NCI-H748 (cell line): ENCODE data around the gene TRIM66.
A peak's percentile ranks its signal among the peaks of the same experiment; 100 is the strongest.
"Not testable (repeated sequence)": the region's sequence is repeated elsewhere in the genome, so short reads cannot be mapped to it uniquely, and the experiment has no call there.

Experiments
- DNase-seq: peaks from one replicate; lab custom pipeline; 2025; ENCODE audit not compliant: unreplicated experiment; lab: John Stamatoyannopoulos, UW

TRIM66 gene

DNA sequence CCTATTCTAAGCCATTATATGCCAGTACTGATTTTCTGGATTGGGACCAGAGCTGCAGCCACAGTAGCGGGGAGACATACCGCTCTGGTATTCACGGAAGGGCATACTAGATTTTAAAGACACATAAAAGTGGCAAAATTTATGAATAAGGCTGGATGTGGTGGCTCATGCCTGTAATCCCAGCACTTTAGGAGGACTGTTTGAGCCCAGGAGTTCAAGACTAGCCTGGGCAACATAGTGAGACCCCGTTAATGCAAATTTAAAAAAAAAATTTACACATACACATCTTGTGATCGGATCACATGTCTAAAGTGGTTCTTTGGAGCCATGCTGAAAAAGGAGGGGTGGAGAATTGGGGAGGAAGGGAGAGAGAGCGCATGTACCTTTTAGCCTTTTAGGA lies 9.1 kb upstream of the TRIM66 start:
- no peak for DNase-seq

DNA sequence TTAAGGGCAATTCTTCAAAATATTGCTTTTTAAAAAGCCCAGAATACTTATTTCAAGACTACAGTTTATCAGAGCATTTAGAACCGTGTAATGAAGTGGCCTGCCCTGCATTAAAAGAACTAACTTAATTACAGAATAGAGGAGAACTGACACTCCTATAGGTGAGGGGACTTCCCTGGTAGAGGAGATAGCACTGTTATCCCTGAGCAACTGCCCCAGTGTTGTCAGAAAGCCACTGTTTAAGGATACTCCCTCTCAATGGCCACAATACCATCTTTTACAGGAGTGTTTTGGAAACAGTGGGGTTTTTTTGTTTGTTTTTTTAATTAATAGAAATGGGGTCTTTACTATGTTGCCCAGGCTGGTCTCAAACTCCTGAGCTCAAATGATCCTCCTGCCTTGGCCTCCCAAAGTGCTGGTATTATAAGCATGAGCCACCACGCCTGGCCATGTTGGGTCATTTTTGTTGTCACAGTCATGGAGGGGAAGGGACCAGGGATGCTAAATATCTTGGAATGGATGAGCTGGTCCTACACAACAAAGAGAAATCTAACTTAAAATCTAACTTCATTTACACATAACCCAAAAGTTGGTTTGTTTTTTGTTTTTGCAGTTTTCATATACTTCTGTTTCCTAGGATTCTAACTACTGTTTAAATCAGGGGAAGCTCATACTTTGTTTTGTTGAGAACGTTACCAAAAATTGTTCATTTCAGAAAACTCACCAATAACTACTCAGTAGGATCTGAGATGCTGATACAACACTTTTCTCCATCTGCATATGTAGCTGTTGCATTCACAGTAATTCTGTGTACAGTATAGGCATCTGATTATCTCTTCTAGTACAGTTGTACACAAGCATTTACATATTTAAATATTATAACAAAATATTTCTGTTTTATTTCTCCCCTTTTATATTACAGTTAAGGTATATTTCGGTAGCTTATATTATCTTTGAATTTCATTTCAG lies 8.2 kb upstream of the TRIM66 start:
- no peak for DNase-seq

DNA sequence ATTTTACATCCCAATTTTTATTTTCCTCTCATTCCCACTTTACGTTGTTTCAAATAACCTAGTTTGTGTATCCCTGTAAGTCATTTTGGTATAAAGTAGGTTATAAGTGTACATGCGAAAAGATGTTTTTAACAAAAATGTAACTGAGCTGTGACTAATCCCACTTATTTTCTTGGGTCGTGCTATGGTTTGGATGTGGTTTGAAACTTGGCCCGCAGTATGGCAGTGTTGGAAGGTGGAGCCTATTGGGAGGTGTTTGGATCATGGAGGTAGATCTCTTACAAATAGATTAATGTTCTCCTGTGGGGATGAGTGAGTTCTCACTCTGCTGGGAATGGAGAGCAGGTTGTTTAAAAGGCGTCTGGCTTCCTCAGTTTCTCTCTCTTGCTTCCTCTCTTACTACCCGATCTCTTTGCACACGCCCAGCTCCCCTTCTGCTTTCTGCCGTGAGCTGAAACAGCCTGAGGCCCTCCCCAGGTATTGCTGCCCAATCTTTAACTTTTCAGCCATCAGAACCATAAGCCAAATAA lies 7.3 kb upstream of the TRIM66 start:
- no peak for DNase-seq

DNA sequence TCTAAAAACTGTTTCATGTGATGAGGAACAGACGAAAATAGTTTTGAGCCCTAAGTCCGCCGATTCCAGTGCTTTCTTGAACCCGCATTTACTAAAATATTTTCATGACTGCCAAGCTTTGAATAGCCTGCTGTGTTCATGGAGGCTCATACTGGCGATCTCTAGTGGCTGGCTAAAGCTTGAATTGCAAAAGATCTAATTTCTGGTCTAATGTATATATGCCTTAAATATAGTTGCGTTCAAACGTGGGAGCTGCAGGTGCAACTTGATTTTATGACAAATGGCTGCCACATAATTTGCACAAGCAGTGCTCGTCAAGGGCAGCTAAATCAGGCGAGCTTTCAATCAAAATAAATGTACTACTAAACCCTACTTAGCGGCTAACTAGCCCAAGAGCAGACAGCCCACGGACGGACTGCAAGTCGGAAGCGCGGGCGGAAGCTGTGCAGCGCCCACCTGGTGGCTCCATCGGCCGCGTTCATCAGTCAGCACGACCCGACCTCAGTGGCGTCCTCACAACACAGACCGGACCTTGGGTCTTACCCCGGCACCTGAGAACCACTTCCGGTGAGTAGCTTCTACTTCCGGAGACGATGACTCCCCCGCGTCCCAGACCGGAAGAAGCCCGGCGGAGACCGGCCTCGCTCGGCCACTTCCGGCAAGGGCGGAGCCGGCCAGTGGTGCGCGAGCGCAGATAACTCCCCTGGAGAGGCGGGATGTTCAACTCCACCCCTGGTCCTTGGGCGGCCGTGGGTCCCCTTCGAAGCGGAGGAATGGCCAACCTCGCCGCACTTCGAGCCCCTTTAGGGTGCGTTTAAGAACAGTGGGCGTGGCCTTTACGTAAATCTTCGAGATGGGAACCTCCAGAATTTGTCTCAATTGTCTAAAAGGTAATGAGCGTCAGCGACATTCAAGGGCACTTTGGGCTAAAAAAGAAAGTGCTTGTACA lies 6.2 kb upstream of the TRIM66 start:
- peak; percentile 99 for DNase-seq

DNA sequence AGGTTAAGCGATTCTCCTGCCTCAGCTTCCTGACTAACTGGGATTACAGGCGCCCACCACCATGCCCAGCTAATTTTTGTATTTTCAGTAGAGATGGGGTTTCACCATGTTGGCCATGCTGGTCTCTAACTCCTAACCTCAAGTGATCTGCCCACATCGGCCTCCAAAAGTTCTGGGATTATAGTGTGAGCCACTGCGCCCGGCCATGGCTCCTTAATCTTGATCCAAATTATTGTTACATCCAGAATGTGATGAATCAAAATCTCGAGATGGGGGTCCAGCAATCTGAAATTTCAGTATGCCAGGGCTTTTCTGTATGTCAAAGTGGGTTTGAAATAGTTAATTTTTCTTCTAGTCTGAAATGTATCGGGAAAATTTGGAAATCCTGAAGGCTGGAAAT lies 3.9 kb upstream of the TRIM66 start:
- no peak for DNase-seq

DNA sequence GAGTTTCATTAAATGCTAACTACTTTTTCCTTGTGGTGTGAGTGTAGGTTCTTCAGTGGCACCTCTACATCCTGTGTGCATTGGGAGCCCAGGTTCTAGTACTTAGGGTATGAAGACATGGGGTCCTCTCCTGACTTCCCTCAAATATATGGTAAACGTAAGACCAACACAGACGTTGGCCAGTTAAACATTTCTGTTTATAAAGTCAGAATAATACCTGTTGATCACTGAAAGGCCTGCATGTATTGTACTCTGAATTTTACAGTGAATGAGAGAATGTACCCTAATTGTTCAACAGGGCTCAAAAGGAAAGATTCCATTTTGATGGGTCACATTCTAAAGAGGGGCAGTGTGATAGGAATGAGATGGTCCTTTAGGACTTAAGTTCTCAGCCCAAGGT lies 3.4 kb upstream of the TRIM66 start:
- no peak for DNase-seq

DNA sequence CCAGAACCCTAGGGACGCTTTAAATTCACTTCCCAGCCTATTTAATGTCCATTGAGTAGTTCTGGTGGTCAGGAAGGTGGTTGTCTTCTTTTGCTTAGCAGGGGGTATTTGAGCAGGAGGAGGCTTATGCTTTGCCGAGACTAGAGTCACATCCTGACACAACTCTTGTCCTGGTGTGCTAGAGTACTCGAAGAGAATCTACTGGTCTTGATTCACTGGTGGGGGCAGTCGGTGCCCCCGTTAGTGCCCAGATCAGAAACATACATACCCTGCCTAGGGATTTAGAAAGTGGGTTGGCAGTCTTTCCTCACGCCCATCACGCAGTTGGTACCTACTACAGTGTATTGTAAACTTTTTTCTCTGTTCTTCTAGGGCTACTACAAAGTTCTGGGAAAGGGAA lies 2.8 kb upstream of the TRIM66 start:
- no peak for DNase-seq

DNA sequence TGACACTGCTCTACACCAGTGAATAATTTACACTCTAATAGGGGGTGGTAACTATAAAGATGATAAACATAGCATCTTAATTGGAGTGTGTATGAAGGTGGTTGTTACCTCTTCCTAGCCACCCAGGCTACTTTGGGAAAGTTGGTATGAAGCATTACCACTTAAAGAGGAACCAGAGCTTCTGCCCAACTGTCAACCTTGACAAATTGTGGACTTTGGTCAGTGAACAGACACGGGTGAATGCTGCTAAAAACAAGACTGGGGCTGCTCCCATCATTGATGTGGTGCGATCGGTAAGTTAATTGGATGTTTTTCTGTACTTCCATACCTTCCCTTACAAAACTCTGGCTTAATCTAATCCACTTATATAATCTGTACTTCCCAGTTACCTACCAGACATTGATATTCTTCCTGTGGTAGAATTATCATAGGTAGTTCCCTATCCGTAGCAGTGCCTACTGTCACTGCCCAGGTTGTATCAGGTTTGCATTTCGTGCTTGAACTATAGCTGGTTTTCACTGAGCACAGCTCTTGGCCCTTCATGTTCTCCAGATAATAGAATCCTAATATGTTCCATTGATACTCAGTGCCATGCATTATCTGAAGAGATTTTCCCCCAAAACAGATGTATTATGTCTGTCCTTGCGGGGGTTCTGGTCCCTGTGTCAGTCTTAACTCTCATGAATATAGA lies 2.3 kb upstream of the TRIM66 start:
- no peak for DNase-seq

DNA sequence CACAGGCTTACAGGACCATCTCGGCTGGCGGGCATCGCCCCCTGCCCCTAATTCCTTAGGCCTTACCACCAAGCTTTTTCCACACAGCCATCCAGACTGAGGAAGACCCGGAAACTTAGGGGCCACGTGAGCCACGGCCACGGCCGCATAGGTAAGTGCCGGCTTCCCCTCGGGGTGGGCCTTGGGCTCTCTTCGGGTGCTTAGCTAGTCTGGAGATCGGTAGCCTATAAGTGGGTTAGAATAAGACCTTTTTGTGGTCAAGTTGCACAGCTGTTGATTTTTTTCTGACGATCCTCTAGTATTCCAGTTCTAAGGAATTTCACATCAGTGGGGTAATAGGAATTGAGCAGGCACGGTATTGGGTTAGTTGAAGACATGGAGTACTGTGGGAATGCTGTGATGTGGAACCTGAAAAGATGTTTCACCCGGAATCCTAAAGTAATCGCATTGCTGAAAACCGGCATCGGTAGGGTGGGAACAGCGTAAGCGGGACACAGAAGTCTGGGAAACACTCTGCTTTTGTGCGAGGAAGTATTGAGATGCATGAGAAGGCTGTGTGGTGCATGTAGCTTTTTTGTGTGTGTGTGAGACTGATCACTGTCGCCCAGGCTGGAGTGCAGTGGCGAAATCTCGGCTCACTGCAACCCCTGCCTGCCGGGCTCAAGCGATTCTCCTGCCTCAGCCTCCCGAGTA lies 796 bp upstream of the TRIM66 start:
- peak; percentile 55 for DNase-seq

DNA sequence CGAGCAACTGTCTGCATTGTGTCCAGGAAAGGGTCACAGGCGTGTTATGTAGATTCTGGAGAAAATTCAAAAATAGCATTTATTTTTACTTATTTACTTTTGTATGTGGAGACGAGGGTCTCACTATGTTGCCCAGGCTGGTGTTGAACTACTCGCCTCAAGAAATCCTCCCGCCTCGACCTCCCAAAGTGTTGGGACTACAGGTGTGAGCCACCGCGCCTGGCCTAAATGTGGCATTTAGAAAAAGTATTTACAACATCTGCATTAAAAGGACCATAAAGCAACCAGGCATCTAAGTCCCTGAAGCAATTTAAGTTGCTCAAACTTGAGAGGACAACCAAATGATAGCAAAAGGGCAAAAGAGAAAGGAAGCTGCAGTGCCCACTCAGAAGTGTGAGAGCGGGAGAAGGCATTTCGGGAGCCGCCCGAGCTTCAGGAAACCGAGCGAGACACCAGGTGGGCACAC lies 595 bp downstream of the TRIM66 start:
- no peak for DNase-seq

DNA sequence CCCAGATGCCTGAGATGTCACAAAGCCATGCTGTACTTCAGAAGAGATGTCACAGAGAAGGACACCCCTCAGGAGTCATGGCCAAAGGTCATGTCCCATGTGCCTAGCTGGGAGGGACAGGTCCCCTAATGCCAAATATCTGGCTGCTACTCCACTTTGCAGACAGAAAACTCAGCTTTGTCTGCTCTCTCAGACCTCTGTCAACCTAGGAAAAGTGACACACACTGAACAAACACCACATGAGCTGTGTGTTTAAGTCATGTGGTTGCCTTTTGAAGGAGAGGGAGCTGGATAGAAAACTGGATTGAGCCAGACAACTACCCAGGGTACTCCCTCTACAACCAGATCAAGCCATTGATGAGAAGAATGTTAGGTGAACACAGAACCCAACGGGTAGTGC lies 3.5 kb downstream of the TRIM66 start:
- no peak for DNase-seq

DNA sequence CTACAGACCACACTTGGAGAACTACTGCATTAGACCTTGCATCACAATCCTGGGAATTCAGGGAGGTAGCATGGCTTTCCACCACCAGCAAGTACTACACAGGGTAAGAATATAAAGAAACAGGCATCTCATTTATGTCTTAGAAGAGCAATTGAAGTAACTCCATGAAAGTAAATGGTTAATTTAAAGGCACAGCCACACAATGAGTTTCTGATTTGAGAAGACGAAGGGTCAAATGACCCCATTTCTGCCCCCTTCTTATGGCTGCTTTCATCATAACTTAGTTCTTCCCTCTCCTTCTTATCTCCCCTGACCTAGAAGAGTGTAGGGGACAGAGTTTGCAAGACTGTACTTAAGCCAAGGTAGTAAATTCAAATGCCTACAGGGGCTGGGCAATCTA lies 6.0 kb downstream of the TRIM66 start:
- no peak for DNase-seq

DNA sequence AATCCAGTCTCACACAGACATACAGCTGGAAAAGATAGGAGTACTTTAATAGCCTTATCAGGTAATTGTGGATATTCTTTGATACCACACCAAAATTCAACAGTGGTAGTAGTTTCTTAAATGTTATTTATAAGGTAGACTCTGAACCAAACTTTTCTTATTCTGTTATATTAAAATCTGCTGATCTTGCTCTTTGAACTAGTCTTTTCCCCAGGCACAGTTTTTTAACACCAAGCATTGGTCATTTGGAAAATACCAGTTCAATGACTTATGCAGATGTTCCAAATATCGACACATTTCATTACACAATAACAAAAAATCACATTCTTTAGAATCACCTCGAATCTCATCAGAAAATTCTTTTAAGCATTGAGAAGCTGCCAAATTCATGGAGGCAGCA lies 7.6 kb downstream of the TRIM66 start:
- DNase-seq = no peak

DNA sequence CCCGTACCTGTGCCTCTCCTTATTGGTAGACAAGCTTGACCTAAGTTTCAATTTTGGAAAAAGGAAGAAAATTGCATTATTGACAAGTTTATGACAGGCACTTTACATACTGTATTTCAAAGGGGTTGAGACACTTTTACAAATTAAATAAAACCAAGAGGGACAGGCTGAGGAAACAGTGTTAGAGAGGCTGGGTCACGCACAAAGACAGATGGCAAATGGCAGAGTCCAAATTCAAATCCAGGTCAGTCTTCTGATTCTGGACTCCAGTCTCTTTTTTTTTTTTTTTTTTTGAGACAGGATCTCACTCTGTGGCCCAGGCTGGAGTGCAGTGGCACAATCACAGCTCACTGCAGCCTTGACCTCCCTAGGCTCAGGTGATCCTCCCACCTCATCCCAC lies 10.1 kb downstream of the TRIM66 start:
- DNase-seq = no peak

DNA sequence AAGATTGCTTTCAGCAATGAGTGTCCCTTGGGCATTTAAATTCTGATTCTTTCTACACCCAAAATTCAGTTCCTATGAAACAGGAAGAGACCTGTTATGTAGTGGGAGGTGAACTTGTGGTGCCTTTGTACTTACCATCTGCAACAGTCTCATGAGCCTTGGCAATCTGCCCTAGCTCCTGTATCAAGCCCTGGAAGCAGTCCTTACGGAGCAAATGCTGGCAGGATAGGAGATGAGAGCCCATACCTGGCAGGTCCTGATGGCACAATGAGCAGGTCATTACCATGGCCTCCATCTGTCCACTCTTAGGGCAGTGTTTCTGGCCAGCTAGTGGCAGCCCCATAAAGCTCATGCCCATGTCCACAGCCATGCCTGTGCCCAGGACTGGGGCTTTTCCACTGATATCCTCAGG lies 10.8 kb downstream of the TRIM66 start:
- peak; percentile 13 for DNase-seq

DNA sequence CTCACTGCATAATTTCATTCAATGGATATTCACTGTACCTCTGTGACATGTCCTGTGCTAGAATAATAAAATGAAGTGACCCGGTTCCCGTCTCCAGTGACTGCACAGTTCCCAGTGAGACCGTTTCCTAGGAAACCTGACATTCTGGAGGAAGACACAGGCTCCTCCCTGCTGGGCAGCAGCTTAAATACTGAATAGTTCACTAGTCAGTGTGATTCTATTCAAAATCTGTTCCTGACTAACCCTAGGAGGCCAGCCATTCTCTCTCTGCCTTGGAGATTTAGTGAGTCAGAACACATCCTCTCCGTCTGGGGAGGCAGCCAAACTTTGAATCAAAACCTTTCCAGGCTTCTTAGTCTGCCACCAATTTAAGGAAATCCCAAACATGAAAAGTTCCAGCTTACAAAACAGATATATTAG lies 11.3 kb downstream of the TRIM66 start:
- DNase-seq = peak; percentile 62

DNA sequence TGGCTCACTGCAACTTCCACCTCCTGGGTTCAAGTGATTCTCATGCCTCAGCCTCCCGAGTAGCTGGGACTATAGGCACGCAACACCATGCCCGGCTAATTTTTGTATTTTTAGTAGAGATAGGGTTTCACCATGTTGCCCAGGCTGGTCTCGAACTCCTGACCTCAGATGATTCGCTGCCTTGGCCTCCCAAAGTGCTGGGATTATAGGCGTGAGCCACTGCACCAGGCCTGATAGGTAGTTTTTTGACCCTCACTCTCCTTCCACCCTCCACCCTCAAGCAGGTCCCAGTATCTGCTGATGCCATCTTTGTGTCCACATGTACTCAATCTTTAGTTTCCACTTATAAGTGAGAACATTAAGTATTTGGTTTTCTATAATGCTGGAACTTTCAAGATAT lies 12.4 kb downstream of the TRIM66 start:
- DNase-seq = not testable (repeated sequence)

DNA sequence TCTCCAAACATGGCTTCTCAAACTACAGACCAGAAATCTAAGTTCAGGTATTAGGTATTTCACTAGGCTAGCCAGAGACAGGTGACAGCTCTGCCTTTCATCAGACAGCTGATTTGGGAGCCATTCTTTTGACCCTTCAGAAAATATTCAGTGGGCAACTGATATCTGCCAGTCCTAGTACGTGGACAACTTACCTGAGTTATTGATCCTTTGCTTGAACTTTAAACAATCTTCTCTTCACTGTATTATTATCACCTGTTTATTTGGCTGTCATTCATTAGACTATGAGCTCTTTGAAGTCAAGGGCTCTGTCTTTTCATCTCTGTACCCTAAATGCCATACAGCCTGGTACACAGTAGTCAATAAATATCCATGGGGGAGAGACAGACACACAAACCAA lies 17.2 kb downstream of the TRIM66 start:
- DNase-seq = no peak

DNA sequence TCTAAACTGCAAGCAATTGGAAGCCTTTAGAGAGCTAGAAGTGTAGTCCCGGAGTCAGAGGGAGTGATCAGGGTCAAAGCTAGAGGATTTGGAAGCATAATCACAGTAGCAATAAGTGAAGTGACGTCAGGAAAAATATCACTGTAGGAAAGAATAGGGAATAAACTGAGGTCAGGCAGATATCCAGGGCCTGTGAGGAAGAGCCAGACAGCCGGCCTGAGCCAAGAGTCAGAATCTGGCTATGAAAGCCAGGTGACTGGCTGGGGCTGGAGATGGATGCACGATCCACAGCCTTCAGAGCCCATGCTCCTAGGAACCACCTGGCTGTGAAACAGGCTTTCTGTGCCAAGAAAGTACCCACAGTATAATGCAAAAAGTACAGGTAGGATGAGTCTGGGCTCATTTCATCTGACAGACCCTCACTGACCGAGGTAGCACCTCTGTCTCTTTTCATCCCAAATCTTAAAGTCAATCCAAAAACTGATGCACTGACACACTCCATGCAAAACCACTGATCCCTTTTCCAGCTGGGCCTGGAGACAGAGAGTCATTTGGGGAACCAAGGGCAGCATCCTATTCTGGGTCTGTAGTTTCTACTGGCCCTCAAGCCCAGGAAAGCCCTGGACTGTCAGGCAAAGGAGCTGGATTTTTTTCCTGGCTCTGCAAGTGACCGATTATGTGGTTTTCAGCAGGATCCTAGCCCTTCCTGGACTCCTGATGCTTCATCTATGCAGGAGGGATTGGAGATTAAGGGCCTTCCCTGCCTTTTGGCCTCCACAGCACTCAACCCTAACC lies 21.3 kb downstream of the TRIM66 start:
- no peak for DNase-seq
